ENCODE measurements around the gene TMOD1.

GRCh38 chr9:97558701-97559101, 57.2 kb downstream of the TMOD1 start:
- TF ChIP-seq CTCF (IDR thresholded peaks at IDR 0.05; ENCODE audit: borderline replicate concordance, extremely low read depth, low read length, poor library complexity, severe bottlenecking) = no peak
- no peak for TF ChIP-seq EZH2 (IDR thresholded peaks at IDR 0.05; ENCODE audit: borderline replicate concordance, low read depth, low read length, severe bottlenecking)
